GM21447 (cell line): ENCODE data around the gene GREM1.

Experiments used
- ATAC-seq: cut with Tn5 transposase; IDR thresholded peaks from one replicate; pipeline ENCODE4 v1.9.1; 2021; ENCODE audit not compliant: unreplicated experiment

Gene GREM1

DNA sequence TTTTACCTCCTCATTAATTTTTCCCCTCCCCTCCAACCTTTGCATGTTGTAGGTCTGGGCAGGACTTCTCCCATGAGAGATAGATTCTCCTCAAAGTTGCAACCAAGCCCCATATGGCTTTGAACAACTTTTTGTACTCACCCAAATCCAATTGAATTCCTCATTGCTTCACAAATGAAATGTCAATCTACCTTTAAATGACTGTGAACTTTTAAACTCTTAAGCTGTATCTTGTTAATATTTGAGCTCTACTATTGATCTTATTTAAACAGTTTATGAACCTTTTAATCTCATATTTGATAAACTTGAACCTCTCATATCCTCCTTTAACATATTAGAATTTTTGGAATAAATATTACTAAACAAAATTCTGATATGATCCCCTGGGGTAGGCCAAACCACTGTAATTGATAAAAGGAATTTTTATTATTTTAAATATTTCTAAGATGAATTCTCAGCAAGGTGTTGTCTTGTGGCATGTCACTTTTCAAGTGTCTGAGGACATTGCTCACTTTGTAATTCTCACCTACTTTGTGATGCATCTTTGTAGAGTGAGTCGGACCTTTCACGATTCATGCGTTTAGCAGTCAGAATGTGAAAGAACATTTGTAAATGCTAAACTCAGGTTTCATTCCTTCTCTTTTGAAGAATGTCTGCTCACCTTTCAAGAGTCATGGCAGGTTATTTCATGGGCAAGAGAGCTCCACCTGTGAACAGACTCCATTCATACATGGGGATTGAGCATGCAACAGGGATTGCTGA, 23.4 kb upstream of the GREM1 start:
- no peak for ATAC-seq

DNA sequence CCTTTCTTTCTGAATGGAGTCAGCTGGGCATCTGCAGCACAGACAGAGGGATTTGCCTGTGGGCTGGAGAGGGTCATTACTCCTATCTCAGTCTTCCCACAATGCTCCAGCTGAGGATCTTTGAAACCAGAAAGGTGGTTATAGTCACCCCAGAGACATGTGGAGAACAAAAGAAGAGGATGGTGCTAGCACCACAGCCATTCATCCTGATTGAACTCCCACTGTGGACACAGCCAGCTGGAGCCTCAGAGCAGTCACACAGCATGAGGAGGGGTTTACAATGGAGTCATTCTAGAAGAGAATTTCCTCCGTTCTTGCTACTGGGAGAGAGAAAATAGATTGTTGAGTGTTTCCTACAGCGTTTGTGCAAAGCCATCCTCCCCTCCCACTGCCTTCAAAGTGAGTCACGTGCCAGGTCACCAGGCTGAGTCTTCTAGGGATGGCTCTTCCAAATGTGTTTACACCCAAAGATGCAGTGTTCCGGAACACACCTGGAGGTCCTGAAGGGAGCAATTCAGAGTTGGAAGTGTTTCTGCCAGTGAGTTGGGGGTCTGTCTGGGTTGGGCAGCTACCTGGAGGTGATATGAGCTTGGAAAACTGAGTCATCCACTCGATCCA, 18.9 kb upstream of the GREM1 start:
- ATAC-seq = no peak

DNA sequence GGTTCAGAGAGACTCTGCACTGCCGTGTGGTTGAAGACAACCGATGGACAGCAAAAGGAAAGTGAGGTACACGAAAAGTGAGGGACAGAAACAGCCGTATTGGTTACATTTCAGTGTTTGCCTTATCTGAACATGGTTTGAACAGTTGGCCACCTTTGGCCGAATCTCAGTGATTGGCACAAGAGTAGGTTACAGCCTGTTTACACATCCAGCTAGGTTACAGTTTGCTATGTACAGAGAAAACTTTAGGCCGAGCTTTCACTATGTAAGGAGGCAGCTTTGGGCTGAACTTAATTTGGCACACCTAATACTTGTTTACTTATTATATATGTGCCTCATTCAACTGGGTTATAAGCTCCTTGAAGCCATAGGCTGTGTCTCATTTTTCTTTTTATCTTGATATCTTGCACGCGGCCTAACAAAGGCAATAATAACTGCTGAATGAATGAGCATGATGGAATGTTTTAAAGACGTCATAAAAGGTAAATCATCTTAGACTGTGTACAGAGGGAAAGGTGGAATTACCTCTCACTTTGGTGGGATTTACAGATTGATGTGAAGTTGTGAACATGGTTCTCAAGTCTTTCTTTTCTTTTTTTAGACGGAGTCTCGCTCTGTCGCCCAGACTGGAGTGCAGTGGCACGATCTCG, 17.2 kb upstream of the GREM1 start:
- ATAC-seq = no peak

DNA sequence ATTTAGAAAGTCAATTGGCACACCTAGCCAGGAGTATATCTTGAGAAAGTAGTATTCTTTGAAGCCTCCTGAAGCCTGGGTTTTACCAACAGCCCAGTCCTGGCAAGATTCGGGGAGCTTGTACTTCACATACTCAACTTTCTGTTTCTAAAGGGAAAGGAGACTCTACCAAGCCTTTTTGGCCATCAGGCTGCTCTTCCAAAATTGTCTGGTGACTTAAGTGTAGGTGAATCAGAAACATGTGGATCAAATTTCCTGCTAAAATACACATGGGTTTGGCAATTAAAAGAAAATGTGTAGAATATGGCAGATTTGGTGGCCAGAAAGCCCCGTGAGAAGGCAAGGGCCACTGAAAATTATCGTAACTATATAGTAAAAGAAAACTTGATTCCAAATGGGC, 15.9 kb upstream of the GREM1 start:
- no peak for ATAC-seq

DNA sequence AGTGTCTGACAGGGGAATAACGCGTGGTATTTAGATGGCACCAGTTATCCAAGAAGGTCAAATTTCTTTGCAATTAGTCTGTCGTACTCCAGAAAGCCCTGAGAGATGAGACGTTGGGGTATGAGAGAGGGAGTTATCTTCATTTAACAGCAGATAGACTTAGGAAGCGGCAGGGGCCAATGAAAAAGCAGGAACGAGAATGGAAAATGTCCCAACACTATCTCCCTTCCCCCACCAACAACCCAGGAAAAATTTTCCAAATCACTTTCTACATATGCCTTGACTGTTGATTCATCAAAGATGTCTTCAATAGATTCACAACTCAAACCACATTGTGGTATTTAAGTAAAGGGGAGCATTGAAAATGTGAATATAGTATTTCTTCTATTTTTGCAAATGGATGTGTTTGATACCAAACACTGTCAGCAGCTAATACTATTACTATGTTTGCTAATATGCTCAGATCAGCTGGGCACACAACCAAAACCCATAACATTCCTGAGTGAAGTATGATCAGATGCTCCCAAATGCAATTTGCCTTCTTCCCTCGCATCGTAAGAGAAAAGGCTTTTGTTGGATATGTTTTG, 13.3 kb upstream of the GREM1 start:
- ATAC-seq = no peak

DNA sequence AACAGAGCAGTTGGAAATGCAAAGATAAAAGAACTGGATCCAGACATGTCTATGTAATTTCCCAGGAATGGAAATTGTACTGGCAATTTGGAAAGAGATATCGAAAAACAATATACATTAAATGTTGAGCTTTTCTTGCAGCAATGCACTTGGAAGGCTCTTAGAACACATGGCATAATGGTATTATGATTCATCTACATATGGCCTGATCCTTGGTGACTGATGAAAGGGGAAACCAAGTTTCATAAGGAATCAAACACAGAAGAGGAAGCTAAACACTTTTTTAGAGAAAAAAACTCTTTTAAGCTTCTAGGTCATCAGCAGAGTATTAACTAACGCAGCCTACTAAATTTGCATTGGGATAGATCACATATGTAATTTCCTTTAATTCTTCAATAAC, 12.4 kb upstream of the GREM1 start:
- no peak for ATAC-seq

DNA sequence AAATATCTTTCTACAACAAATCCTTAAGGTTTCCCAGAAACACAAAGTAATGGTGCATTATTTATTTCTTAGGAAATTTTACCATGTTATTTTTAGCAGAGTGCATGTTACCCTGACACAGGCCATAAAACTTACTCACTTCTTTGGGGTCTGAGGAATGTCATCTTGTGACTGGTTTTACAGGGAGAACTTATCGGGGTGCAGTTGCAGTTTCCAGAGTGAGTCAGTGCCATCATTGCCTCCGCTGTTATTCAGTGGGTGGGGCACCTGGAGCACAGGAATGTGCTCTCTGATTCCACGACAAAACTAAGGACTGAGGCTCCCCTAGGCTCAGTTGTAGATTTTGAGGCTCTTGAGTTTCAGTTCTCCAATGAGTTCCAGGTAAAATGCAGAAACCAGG, 11.1 kb upstream of the GREM1 start:
- no peak for ATAC-seq

DNA sequence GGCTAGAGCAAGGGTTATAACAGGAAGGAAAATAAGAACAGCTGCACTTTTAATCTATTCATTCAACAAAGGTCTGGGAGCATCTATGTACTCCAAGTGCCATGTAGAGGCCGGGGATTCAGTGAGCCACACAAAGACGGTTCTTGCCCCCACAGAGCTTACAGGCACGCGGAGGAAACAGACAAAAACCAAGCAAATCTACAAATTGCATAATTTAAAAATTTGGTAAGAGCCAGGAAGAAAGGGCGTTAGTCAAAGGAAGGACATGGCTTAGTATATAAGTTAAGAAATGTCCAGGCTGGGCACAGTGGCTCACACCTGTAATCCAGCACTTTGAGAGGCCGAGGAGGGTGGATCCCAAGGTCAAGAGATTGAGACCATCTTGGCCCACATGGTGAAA, 10.4 kb upstream of the GREM1 start:
- no peak for ATAC-seq

DNA sequence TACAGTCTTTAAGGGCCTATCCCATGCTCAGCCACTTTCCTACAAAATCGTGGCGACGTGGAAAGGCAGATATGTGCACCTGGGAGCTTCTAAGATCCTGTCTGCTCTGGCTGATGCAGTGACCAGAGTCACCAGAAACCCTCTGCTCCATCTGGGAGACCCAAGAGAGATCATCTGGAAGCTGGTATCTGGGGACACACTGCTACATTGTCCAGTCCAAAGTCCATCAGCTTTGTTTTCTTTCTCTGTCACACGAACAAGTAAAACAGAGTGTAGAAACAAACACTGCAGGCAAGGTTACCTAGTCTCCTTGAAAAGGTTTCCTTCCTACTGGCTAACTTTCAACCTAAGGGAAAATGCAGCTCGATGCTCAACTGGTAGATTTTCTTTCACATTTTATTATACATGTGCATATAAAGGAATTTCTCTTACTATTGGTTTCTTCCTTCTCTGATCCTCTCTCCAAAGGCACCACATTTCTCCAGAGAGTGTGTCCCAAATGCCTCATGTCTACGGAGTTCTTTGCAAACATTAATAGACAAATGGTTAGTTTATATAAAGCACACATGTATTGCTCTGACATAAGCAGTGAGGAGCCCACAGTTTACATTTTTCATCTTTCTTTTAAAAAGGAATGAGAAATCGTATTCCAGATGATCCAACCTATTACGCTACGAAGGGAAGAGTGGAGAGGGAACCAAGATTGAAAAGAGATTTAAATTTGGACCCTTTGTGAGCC, 8.3 kb upstream of the GREM1 start:
- ATAC-seq = no peak

DNA sequence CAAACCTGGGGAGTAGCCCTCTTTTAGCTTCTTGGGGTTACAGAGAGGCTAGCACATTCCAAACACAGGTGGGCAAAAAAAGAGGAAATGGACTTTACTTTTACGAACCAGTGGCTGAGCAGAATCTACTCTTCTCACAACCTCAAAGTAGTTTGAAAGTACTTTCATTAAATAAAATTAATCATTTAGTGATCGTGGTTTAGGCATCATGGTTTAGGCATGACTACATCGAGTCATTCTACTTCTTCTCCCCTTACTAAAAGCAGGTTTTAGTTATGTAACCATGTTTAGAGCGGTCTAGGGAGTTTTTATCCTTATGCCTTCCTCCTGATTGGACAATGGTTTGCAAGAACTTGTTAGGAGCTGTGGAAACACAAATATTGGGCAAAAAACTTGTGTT, 2.5 kb upstream of the GREM1 start:
- peak; percentile 35 for ATAC-seq

DNA sequence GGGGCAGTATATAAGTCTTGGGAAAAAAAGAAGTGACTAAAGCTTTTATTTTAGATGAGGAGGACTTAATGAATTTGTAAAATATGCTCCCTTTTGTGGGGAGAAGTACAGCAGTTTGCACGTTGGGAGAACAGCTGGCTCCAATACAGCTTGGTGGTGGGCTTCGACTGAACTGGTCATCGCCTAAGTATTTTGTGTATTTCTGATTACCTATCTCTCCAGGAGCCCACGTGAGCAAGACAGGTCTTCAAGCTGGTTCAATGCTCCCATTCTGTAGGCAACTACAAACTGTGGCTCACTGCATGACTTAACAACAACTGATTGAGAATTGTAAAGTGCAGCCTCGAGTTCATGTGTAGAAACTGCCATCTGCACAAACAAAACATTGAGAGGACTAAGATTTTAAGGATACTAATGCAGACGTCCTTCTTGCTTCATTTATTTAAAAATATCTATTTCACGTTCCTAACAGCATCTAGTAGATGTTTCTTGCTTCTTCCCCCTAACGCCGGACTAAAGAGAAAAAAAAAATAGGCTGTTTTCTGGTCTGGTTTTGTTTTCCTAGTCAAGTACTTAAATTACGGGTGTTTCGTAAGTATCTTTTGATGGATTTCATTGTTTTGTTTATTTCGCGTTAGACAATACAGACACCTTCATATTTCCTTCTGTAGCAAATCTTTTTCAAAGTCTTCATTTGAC, 1.4 kb upstream of the GREM1 start:
- no peak for ATAC-seq

DNA sequence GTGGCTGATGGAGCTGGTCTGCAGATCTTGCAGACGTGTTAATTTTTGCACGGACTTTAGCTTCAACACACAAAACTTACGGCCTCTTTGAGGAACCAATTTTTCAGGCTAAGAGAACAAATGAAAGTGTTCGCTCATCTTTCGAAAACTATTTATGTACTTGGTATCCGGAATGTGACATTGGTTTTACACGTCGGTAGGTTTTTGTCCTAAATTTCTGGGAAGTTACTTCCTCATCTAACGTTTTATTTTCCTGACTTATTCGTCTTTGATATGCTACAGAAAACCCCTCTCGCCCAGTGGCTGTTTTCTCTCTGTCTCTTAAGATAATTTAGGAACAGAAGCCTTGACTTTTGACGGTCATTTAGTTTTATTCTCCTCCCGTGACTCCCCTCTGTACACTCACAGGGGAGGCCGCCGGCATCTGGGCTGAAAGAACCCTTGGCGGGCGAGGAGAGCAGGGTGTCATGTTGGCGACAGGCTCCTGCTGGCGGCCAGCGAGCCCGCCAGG, 834 bp upstream of the GREM1 start:
- ATAC-seq = no peak

DNA sequence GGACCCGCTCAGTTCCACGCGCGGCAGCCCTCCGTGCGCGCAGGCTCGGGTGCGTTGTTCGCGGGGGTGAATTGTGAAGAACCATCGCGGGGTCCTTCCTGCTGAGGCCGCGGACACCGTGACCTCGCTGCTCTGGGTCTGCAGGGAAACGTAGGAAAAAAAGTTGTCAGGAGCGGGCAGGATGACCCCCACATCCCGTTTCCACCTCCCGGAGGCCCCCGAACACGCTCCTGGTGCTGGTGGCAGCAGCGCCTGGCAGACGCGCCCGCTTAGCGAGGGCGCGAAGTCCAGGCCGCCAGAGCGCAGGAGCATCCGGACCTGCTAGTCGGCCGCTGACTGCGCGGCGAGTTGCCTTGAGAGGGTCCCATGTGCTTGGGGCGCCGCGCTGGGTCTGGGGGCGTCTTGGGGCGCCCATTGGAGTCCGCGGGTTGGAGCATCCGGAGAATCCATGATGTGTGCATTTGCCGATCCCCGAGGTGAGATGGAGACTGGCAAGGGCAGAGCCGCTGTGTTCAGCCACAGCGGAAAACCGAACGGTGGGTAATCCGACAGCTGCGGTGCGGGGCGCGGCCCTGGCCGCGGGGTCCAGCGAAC, 520 bp downstream of the GREM1 start:
- ATAC-seq = no peak

DNA sequence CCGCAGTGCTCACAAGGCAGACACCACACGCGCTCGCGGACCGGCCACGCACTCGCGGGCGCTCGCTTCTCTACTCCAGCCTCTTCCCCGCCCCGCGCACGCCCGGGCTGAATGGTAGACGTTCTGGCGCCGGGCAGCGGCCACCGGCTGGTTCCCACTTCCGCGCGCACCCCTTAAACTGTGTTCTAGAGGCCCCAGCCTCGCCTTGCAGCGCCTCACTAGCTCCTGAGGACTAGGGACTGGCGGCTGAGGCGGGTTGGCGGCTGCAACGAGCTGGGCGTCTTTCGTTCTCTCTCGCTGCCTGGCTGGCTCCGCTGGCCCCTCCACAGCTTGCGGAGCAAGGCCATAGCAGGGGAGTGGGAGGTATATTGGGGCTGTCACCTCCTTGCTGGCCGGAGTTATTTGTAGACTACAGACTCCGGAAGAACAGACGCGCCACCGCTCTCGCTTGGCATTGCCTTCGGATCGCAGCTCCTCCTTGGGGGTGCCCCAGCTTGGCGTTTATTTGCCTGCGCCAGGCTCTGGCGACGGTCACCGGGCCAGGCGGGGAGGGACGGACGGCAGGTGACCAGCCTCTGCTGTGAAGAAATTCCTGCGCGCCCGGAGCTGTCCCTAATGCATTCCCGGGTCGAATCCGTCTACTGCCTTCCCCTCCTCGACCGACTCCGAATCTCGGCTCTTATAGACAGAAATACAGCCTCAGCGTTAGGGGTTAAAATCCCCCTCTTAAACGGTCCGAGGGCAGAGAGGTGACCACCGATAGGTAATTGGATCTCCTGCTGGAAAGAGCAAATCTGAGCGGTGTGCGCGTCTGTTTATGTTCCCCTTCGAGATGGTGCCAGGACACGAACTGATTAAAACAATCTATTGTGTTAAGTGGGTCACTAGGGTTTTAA, 1.3 kb downstream of the GREM1 start:
- ATAC-seq = no peak

DNA sequence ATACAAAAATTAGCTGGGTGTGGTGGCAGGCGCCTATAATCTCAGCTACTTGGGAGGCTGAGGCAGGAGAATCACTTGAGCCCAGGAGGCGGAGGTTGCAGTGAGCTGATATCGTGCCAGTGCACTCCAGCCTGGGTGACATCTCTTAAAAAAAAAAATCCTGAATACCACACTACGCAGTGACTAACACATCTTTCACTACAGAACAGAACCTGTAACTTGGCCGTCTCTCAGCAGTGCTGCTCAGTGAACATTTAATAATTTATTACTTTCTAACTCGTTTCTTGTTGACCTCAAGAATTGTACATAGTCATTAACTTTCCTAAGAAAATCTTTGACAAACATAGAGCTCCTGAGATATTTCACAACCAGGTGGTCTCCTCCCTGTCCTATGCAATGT, 3.8 kb downstream of the GREM1 start:
- no peak for ATAC-seq

DNA sequence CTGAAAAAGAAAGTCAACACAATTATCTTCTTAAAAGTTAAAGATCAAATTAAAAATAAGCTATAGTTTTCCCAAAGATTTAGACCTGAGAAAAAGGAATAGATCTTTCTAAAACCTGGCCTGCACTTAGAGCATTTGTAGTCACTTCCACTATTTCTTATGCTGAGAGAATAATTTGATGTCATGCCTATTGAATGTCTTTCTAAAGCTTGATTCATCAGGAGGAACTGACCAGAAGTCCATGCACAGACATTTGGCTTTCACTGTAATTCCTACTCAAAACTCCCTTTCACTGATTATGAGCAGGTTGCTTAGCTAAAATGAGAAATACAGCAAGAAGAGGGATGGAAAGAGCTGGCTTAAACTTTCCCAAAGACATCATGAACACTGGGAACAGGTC, 4.3 kb downstream of the GREM1 start:
- no peak for ATAC-seq

DNA sequence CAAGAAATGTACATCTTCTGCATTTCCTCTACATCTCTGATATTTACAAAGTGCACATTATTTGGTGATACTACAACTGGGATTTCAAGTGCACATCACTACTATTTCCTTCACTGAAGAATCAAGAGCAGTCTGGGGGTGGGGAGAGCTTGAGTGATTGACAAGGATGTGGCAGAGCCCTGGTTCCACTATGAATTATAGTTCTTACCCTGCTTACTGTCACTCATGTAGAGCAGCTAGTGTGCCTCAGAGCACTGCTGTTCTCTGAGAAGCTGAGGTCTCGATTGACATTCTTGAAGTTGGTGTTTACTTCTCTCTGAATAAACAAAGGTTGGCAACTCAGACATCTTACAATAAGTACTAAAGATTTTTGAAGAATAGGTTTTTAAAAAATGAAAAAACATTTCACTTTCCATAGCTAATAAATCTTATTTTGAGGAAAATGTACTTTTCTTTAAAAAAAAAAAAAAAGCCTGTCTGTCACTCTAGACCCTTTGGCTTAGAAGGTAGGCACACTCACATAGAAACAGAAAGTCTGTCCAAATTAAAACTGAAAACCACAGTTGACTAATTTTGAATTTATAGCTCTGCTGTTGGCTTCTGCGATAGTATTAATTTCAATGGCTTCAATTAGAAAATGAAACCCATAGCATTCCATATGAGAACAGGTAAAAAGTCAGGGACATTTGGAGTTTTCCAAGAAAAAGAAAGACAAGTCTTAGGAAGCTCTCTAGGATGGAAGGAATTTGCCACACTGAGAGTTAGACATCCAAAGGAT, 5.6 kb downstream of the GREM1 start:
- ATAC-seq = peak; percentile 88

DNA sequence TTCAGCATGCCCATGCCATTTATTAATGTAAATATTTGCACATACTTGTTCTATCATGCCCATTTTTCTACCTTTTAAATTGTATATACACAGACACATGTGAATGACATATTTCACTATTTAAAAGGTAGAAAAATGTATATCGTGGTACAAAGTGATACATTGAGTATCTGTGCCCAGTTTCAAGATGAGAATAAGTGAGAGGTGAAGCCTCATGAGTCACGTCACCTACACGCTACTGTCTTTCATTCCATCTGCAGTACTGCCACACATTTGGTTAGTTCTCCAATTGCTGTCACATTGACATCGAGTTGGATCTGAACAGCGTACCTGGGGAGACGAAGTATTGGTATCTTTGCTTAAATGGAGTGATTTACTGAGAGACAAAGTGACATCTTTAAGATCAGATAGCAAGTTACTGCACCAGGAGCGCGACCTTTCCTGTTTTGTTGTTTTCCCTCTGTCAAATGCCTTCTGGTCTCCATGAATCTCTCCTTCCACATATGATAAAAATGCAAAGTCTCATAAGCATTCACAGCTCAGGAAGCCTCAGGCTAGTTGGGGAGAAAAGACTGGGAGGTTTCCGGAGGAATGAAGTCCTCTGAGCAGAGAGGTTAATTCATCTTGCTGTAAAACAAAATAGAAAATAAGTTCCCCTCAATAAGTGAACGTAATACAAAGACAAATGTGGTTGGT, 12.0 kb downstream of the GREM1 start:
- ATAC-seq = no peak
